Measurements from ENCODE around the gene A4GNT.

The A4GNT gene

GRCh38 chr3:138135833-138136194, 3.6 kb upstream of the A4GNT start:
- Mint-ChIP-seq H3K9me3 (no peaks in the 10 kb centered on the region), H3K36me3 (ENCODE audit: low read depth) (no peaks in the 10 kb centered on the region), H3K4me1 (ENCODE audit: low read depth) (peaks cover under 1% of the 10 kb centered on the region), H3K27me3 (ENCODE audit: low read depth) (peaks cover 32% of the 10 kb centered on the region), H3K4me3 (no peak overlapping the region), H3K27ac (no peak overlapping the region)
- no peak for DNase-seq (ENCODE audit: low spot score)

DNA sequence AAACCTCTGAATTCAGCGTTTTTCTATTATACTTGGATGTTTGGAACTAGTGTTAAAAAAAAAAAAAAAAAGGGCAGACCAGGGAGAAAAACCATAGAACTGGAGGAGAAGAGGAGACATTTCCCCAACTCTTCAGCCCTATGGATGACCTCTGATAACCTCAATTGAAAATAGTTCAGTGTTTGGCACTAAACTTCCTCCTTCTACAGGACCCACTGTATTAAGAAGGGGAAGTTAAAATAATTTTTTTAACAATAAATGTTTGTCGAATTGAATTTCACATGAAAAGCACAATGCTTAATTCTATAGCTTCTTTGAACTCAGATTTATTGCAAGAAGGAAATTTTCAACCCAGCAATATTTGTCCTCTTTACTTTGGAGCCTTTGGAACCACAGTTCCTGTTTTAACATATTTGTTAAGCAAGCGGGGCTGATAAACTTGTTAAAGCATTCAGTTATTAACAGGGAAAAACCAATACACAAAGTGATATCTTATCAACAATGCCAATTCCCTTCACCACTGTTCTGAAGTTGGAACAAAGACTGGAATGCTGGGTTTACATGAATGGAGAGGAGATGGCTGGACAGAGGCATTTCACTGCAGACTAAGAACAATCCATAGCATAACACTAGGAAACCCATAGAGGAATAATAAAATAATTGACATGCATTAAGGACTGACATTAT, 3.1 kb upstream of the A4GNT start:
- no peak for DNase-seq (ENCODE audit: low spot score)
- Mint-ChIP-seq H3K9me3 (no peaks in the 10 kb centered on the region), H3K4me1 (ENCODE audit: low read depth) (no peaks in the 10 kb centered on the region)

GRCh38 chr3:138127636-138128365, 4.4 kb downstream of the A4GNT start:
- Mint-ChIP-seq H3K4me3 (no peak overlapping the region), H3K36me3 (ENCODE audit: low read depth) (no peaks in the 10 kb centered on the region), H3K9me3 (no peaks in the 10 kb centered on the region), H3K27me3 (ENCODE audit: low read depth) (peaks cover 16% of the 10 kb centered on the region), H3K4me1 (ENCODE audit: low read depth) (no peaks in the 10 kb centered on the region), H3K27ac (no peak overlapping the region)
- no peak for DNase-seq (ENCODE audit: low spot score)

More for the DNA sequence above, 3.1 kb upstream of the A4GNT start:
- no peak overlapping the region for H3K4me3 Mint-ChIP-seq
- H3K27me3 Mint-ChIP-seq (ENCODE audit: low read depth) = peaks cover 32% of the 10 kb centered on the region
- H3K27ac Mint-ChIP-seq = no peak overlapping the region
- no peaks in the 10 kb centered on the region for H3K36me3 Mint-ChIP-seq (ENCODE audit: low read depth)

DNA sequence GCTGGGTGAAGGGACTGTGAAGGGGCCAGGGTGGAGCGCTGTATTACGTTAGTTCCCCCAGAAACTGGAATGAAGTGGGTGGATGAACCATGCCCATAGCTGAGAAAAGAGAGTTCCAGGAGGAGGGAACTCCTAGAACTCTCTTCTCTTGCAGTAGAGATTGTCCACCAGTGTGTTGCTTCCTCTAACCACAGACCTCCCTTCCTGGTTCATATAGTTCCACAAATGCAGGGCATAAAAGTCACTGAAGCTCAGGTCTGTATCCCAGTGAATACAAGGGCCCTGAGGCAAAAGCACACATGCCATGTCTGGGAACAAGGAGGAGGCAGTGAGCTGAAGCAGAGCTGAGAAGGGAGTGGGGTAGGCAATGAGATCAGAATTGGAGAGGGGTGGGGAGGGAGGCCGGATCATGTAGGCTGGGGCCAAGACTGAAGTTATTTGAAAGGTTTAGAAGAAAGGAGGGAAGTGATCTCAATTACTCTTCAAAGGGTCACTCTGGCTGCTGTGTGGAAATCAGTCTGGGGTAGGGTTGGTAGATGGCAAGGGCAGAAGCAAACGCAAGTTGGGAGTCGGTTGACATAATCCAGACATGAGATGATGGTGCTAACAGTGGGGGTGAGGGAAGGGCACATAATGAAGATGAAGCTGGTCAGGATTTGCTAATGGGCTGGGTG, 6.5 kb downstream of the A4GNT start:
- Mint-ChIP-seq H3K4me1 (ENCODE audit: low read depth) (no peaks in the 10 kb centered on the region), H3K27ac (no peak overlapping the region), H3K4me3 (no peak overlapping the region), H3K27me3 (ENCODE audit: low read depth) (peaks cover 13% of the 10 kb centered on the region), H3K36me3 (ENCODE audit: low read depth) (no peaks in the 10 kb centered on the region), H3K9me3 (no peaks in the 10 kb centered on the region)
- DNase-seq (ENCODE audit: low spot score) = no peak

DNA sequence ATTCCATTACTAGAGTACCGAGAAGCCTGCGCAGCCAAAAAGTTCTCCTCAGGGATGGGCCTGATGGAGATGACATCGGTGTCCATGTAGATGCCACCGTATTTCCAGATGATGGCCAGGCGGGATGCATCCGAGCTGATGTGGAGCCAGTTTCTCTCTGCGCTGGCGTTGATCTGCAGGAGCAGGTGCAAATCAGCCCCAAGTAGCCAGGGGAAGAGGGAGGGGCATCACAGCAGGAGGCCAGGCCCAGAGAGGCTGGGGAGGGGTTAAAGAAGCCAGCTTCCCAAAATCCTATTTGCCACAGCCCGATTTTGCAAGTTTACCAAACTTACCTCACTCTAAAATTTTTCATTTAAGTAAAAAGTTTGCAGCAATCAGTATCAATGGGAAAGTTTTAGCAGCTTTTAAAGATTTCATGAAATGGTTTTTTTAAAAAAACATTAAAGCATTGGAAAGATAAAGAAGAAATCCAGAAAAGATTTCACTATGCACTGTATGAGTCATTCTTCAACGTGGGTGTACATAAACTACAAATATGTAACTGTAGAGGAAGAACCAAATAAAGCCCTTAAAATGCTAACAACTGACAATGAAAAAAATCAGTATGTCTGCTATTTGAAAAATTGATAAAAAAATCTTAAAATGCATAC, 7.4 kb downstream of the A4GNT start:
- Mint-ChIP-seq H3K4me1 (ENCODE audit: low read depth) (no peaks in the 10 kb centered on the region), H3K27me3 (ENCODE audit: low read depth) (peaks cover 17% of the 10 kb centered on the region), H3K36me3 (ENCODE audit: low read depth) (no peaks in the 10 kb centered on the region), H3K27ac (no peak overlapping the region), H3K9me3 (no peaks in the 10 kb centered on the region), H3K4me3 (no peak overlapping the region)
- DNase-seq (ENCODE audit: low spot score) = no peak

DNA sequence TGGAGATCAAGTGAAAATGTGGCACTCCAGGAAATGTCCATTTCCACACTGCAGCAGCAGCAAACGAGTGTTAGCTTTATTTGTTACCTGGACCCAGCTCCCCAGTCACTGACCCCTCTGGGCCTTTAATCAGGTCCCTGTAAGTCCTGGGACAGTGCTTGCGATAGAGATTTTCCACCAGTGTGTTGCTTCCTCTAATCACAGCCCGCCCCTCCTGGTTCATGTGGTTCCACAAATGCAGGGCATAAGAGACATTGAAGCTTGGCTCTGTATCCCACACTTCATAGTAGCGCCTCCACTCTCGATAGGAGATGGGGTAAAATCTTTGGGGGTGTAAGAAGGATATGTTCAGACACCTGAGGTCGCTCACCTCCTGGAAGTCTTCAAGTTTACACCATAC, 8.0 kb downstream of the A4GNT start:
- no peak overlapping the region for H3K4me3 Mint-ChIP-seq
- peaks cover 17% of the 10 kb centered on the region for H3K27me3 Mint-ChIP-seq (ENCODE audit: low read depth)
- H3K9me3 Mint-ChIP-seq = no peaks in the 10 kb centered on the region
- H3K4me1 Mint-ChIP-seq (ENCODE audit: low read depth) = no peaks in the 10 kb centered on the region
- H3K27ac Mint-ChIP-seq = no peak overlapping the region
- no peaks in the 10 kb centered on the region for H3K36me3 Mint-ChIP-seq (ENCODE audit: low read depth)
- DNase-seq (ENCODE audit: low spot score) = no peak

GRCh38 chr3:138119423-138119766, 12.8 kb downstream of the A4GNT start:
- Mint-ChIP-seq H3K36me3 (ENCODE audit: low read depth) (no peaks in the 10 kb centered on the region), H3K4me1 (ENCODE audit: low read depth) (peaks cover 2% of the 10 kb centered on the region), H3K27ac (no peak overlapping the region), H3K9me3 (no peaks in the 10 kb centered on the region), H3K4me3 (no peak overlapping the region), H3K27me3 (ENCODE audit: low read depth) (peaks cover 41% of the 10 kb centered on the region)
- no peak for DNase-seq (ENCODE audit: low spot score)

DNA sequence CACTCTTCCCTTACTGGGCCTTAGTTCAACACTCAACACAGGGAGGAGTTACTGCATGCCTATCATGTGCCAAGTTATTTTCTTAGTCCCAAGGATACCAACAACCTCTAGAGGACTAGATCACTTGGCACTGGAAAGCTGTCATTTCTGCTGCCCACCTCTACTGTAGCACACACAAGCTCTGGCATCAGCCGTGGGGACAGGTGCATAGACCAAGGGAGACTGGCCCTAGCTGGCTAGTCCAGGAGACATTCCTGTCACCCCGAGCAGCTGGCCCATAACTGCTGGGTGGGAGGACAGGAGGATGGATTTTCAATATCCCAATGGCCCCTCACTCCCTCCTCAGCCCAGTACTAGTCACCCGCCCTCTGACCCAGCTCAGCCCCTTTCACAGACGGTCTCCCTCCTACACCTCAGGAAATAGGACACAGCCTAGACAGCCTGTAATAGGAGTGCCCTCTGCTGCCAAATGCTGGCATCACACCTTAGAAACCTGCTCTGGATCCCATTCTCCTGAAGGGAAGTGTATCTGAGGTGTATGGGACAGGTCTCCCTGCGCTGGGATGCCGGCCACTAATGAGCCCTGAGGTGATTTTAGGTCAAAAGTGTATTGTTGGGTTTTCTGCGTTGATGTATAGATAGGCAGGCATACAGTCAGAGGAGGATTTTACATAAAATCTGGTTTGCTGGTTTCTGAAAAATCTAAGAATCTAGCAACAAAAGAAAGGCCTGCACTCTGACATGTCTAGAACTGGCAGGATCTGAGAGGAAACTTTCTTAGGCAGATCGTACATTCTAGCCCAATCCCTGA, 13.4 kb downstream of the A4GNT start:
- H3K36me3 Mint-ChIP-seq (ENCODE audit: low read depth) = no peaks in the 10 kb centered on the region
- DNase-seq (ENCODE audit: low spot score) = peak; percentile 32
- no peak overlapping the region for H3K4me3 Mint-ChIP-seq
- peaks cover 2% of the 10 kb centered on the region for H3K4me1 Mint-ChIP-seq (ENCODE audit: low read depth)
- peaks cover 43% of the 10 kb centered on the region for H3K27me3 Mint-ChIP-seq (ENCODE audit: low read depth)
- H3K9me3 Mint-ChIP-seq = no peaks in the 10 kb centered on the region
- H3K27ac Mint-ChIP-seq = no peak overlapping the region

DNA sequence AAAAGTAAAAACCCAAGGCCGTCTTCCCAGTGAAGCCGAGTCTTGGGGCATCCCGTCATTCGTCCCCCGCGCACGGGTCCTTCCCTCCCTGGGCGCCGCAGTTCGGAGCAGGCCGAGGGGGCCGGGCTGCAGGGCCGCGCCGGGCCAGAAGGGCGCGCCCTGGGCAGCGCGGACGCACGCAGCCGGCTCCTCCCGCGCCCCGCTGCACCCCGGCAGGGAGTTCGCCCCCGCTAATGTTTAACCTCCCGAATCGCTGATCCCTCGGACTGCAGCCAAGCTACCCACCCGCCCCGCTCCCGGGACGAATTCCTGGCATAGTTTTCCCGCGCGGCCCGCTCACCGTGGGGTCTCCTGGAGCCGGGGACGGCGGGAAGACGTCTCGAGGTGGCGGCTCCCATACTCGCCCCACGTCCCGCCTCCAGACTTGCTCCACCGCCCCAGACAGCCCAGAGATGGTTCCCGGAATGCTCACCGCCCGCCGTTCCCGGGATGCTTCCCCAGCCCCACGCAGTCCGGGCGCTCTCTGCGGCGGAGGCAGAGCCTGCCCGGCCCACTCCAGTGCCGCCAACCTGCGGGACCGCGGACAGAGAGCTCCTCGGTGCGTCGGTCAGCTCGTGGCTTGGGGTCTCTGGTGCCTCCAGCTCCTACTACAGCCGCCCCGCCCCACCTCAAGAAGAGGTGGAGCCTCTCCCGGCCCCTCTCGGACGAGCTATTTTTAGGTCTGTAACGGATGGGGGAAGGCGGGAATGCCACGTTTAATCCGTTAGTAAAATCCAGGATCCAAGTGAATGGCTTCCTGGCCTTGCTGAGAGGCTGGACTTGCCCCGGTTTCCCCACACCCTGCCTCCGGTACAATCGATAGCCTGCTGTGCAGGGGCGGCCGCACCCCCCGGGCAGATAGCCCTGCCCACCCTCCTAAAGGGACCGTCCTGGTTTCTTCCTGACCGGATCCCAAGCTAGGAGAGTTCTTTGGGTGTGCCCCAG, 16.9 kb downstream of the A4GNT start, which contains the start of gene DZIP1L:
DZIP1L (minus strand) TSS at position 621 of the 984 bp plus-strand sequence. CDS start 11,637 bp downstream, outside the sequence.
- Mint-ChIP-seq H3K4me1 (ENCODE audit: low read depth) (peaks cover 2% of the 10 kb centered on the region), H3K9me3 (no peaks in the 10 kb centered on the region), H3K27ac (no peak within 1 kb of the TSS), H3K36me3 (ENCODE audit: low read depth) (no peaks in the 10 kb centered on the region), H3K4me3 (peak within 1 kb of the TSS; percentile 76), H3K27me3 (ENCODE audit: low read depth) (peaks cover 47% of the 10 kb centered on the region)
- peak; percentile 25 for DNase-seq (ENCODE audit: low spot score)

GRCh38 chr3:138114431-138114918, 17.7 kb downstream of the A4GNT start:
- DNase-seq (ENCODE audit: low spot score) = no peak
- Mint-ChIP-seq H3K27me3 (ENCODE audit: low read depth) (peaks cover 46% of the 10 kb centered on the region), H3K4me1 (ENCODE audit: low read depth) (peaks cover 2% of the 10 kb centered on the region), H3K27ac (no peak overlapping the region), H3K4me3 (peak overlapping the region; percentile 69), H3K9me3 (no peaks in the 10 kb centered on the region), H3K36me3 (ENCODE audit: low read depth) (no peaks in the 10 kb centered on the region)

DNA sequence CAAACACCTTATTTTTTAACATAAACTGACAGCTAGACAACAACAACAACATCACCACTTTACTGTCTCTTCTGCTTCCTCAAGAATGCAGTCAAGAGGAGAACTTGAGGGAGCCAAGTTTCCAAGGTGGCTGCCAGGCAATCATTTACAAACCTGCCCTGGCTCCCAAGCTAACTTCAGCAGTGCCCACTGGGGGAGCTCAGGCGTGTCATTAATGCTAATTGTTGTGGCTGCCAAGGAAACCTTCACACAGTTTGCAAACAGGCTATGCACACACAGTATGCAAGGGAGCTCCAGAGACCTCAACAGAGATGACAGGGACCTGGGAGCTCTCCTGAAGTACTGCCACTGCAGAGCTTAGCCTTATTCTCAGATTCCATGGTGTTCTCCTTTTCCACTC, 18.9 kb downstream of the A4GNT start:
- peaks cover 46% of the 10 kb centered on the region for H3K27me3 Mint-ChIP-seq (ENCODE audit: low read depth)
- no peaks in the 10 kb centered on the region for H3K36me3 Mint-ChIP-seq (ENCODE audit: low read depth)
- peaks cover 2% of the 10 kb centered on the region for H3K4me1 Mint-ChIP-seq (ENCODE audit: low read depth)
- H3K27ac Mint-ChIP-seq = no peak overlapping the region
- DNase-seq (ENCODE audit: low spot score) = no peak
- H3K9me3 Mint-ChIP-seq = no peaks in the 10 kb centered on the region
- no peak overlapping the region for H3K4me3 Mint-ChIP-seq

DNA sequence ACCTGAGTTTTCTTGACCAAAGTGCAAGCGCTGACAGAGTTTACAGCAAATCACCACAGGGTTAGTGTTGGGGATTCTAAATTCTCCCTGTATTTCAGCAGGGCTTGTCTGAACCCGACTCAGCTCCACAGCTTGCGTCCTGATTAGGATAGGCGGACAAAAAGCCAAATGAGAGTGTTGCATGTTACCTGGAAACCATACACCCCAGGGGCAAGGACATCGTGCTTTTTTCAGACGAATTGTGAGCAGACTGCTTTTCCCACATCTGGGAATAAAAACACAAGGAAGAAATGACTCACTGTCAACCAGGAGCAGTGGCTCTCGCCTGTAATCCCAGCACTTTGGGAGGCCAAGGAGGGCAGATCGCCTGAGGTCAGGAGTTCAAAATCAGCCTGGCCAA, 19.8 kb downstream of the A4GNT start:
- DNase-seq (ENCODE audit: low spot score) = no peak
- no peaks in the 10 kb centered on the region for H3K9me3 Mint-ChIP-seq
- H3K4me1 Mint-ChIP-seq (ENCODE audit: low read depth) = peaks cover 2% of the 10 kb centered on the region
- H3K27me3 Mint-ChIP-seq (ENCODE audit: low read depth) = peaks cover 46% of the 10 kb centered on the region
- no peaks in the 10 kb centered on the region for H3K36me3 Mint-ChIP-seq (ENCODE audit: low read depth)
- no peak overlapping the region for H3K4me3 Mint-ChIP-seq
- H3K27ac Mint-ChIP-seq = no peak overlapping the region
